Gastrocnemius medialis (tissue), 4 donors: ENCODE data around the gene PCDH9. TPM values are rescaled to one million over a fixed set of nuclear protein-coding genes. Genes with fewer than 3 reads are reported as not detected.

Source experiments
- ATAC-seq, 2 donors: fragments of 150-250 bp; one replicate each; pipeline ENCODE4 v1.9.1; 2016
- DNase-seq, 2 donors: peaks; one replicate each; pipeline ENCODE4 v3.0.0-alpha.2; 2019
- H3K27ac ChIP-seq, 4 donors: fragments of 200-600 bp; sonication (generic); 1 replicate in 1 of 4; 2 replicates in 3 of 4; pipeline ENCODE4 v1.5.1; 2016 to 2018; ENCODE audit warnings: mild to moderate bottlenecking in 2 of 4, moderate library complexity in 1 of 4
- H3K27me3 ChIP-seq, 3 donors: fragments of 200-600 bp; sonication (generic) in 2 of 3; 1 replicate in 1 of 3; 2 replicates in 2 of 3; pipeline versions ENCODE4 v1.5.1 to v1.6.0; 2016 to 2019; ENCODE audit warnings: mild to moderate bottlenecking in 1 of 3, moderate library complexity in 1 of 3
- H3K36me3 ChIP-seq, 2 donors: fragments of 200-600 bp; sonication (generic) in 1 of 2; one replicate each; pipeline ENCODE4 v1.5.1; 2017 to 2018
- H3K4me1 ChIP-seq, 2 donors: fragments of 200-600 bp; sonication (generic) in 1 of 2; one replicate each; pipeline ENCODE4 v1.5.1; 2016 to 2017; ENCODE audit warnings: mild to moderate bottlenecking in 2 of 2
- H3K4me3 ChIP-seq, 4 donors: fragments of 200-600 bp; sonication (generic) in 3 of 4; 1 replicate in 1 of 4; 2 replicates in 3 of 4; pipeline ENCODE4 v1.5.1; 2016 to 2019; ENCODE audit warnings: mild to moderate bottlenecking in 2 of 4
- H3K9me3 ChIP-seq, 3 donors: fragments of 200-600 bp; sonication (generic) in 2 of 3; 1 replicate in 1 of 3; 2 replicates in 2 of 3; pipeline ENCODE4 v1.5.1; 2016 to 2019
- POLR2A ChIP-seq, 2 donors: fragments of 450-650 bp; IDR thresholded peaks; one replicate each; pipeline ENCODE4 v1.6.1; 2017; ENCODE audit warnings: antibody characterized with exemption in 2 of 2, mild to moderate bottlenecking in 2 of 2, moderate library complexity in 2 of 2
- in situ Hi-C, 4 donors: fragments of 200-750 bp; cut with MboI; loops; one replicate each; pipeline versions ENCODE4 v1.15.0 to v1.8.0; 2017; ENCODE audit warnings: low sequenced_read_pairs in 4 of 4
- intact Hi-C: fragments of 100-400 bp; cut with DNase I; formaldehyde crosslinking; loops from one replicate; pipeline ENCODE4 v1.15.1; 2023; ENCODE audit warnings: low total_unique reads
- total RNA-seq, 4 donors: library from RNA; depleted of rRNA; stranded (reverse); fragments of >200 nt; gene quantifications; one replicate each; pipeline versions ENCODE4 v1.1.0 to v1.2.3, GENCODE V29; 2016
- TF ChIP-seq, protein P1 (sequence below), 5 experiments: fragments of 450-650 bp in 3 of 5; fragments of 200-600 bp in 2 of 5; sonication (generic) in 2 of 5; IDR thresholded peaks in 4 of 5; conservative IDR thresholded peaks in 1 of 5; 1 replicate in 4 of 5; 2 replicates in 1 of 5; pipeline ENCODE4 v1.5.1; 2016 to 2019; ENCODE audit warnings: antibody characterized with exemption in 5 of 5, mild to moderate bottlenecking in 3 of 5, moderate library complexity in 3 of 5

PCDH9 gene
- total RNA-seq, 4 donors from 2014 or later, result 1.4 to 2.1 (median 1.9) TPM

DNA sequence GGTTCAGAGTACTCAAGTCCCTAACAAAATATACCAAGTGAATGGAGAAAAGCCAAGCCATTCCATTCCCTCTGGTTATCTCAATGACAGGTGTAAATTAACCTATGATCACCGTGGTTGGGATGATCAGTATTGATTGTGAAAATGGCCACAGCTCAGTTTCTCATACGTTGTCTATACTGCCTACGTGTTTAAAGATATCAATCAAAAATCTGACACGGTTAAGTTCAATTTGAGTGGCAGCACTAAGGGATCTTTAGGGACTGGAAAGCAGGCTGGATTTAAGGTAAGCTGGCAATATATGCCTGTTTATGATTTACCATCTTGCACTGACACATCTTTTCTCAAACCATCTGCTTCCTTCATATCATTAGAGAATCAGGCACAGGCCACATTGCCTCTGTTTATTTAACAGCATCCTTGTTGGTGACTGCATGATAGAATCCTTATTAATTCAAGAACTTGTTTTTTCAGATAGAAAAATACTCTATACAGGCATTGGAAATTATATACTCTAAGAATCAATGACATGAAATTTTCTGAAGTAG is 907.9 kb downstream of the PCDH9 start:
- in situ Hi-C loops (no loop called here), intact Hi-C loops (no loop called here)
- TF ChIP-seq, protein P1, sequence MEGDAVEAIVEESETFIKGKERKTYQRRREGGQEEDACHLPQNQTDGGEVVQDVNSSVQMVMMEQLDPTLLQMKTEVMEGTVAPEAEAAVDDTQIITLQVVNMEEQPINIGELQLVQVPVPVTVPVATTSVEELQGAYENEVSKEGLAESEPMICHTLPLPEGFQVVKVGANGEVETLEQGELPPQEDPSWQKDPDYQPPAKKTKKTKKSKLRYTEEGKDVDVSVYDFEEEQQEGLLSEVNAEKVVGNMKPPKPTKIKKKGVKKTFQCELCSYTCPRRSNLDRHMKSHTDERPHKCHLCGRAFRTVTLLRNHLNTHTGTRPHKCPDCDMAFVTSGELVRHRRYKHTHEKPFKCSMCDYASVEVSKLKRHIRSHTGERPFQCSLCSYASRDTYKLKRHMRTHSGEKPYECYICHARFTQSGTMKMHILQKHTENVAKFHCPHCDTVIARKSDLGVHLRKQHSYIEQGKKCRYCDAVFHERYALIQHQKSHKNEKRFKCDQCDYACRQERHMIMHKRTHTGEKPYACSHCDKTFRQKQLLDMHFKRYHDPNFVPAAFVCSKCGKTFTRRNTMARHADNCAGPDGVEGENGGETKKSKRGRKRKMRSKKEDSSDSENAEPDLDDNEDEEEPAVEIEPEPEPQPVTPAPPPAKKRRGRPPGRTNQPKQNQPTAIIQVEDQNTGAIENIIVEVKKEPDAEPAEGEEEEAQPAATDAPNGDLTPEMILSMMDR (IDR thresholded peaks at IDR 0.05 in 4 of 5, conservative IDR thresholded peaks at IDR 0.05 in 1 of 5), result no peak
- TF ChIP-seq POLR2A (IDR thresholded peaks at IDR 0.05), result no peak
- Histone ChIP-seq H3K4me3 (no peak overlapping the region), H3K27ac (no peak overlapping the region), H3K27me3 (no peaks in the 10 kb centered on the region), H3K9me3 (no peaks in the 10 kb centered on the region), H3K36me3 (no peaks in the 10 kb centered on the region), H3K4me1 (no peaks in the 10 kb centered on the region)
- DNase-seq, result no peak
- no peak for ATAC-seq

DNA sequence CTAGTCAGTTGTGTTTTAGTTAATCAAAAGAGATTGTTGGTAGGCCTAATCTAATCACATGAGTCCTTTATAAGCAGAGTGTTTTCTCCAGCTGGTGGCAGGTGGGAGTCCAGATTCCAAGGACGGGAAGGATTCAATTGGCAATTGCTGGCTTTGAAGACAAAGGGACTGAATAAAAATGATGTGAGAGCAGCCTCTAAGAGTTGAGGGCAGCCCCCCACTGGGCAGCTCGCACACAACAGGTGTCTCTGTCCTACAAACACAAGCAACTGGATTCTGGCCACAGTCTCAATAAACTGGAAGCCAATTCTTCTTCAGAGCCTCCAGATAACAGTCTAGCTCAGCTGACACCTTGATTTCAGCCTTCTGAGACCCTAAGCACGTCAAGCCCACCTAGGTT is 915.2 kb downstream of the PCDH9 start:
- no peak overlapping the region for H3K27ac ChIP-seq
- no peak for ATAC-seq
- intact Hi-C loops (no loop called here), in situ Hi-C loops (no loop called here)
- DNase-seq, result no peak
- no peak for TF ChIP-seq POLR2A (IDR thresholded peaks at IDR 0.05)
- H3K4me1 ChIP-seq, result no peaks in the 10 kb centered on the region
- no peaks in the 10 kb centered on the region for H3K27me3 ChIP-seq
- H3K36me3 ChIP-seq, result no peaks in the 10 kb centered on the region
- H3K9me3 ChIP-seq, result no peaks in the 10 kb centered on the region
- no peak overlapping the region for H3K4me3 ChIP-seq

DNA sequence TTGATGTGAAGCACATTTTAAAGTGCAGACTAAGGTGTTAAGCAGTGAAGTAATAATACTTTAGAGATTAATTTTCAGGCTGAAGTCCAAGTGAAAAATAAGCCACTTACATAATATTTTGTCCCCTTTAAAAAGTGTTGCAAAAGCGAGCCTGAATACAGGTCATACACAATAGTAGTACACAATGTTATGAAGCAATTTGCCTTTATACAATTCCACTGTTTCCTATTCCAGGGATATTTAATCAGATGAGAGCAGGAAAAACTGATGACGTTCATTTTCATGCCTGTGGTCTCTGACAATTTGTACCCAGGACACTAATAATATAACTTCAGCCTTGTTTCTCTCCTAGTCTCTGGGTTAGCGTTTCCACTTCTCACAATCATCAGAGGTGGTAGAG is 916.7 kb downstream of the PCDH9 start:
- H3K4me1 ChIP-seq, result no peaks in the 10 kb centered on the region
- H3K27me3 ChIP-seq, result no peaks in the 10 kb centered on the region
- no peak overlapping the region for H3K27ac ChIP-seq
- H3K9me3 ChIP-seq, result no peaks in the 10 kb centered on the region
- DNase-seq (no peak), ATAC-seq (peak in 1 of 2 donors; percentile 45)
- in situ Hi-C loops, result no loop called here
- H3K4me3 ChIP-seq, result no peak overlapping the region
- H3K36me3 ChIP-seq, result no peaks in the 10 kb centered on the region
- intact Hi-C loops, result no loop called here
- TF ChIP-seq, protein P1 (IDR thresholded peaks at IDR 0.05 in 4 of 5, conservative IDR thresholded peaks at IDR 0.05 in 1 of 5), result no peak
- TF ChIP-seq POLR2A (IDR thresholded peaks at IDR 0.05), result no peak

DNA sequence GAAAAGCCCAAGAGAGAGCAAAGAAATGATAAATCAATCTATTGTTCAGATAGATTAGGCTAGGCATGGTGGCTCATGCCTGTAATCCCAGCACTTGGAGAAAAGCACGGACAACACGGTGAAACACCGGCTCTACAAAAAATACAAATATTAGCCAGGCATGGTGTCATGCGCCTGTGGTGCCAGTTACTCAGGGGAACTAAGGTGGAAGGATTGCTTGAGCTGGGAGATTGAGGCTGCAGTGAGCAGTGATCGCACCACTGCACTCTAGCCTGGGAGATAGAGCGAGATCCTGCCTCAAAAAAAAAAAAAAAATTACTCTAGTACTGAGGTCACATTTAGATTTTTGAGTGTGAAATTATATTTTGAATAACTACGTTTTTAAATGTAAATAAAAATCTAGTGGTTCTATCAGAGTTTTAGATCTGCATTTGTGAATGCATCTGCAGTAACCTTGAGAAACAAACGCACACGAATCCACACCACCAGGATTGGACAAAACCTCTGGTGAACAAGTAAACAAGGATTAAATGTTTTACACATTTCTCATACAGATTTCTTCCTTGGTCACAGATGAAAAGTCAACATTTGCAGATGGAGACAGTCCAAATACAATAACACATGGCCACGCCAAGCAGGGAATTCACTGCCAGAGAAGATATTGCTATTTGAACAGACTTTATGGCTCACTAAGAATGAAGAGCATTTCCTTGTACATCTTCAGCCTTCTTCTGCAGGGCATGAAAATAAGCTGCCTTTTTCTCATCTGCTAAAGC is 917.6 kb downstream of the PCDH9 start:
- ATAC-seq (peak in 1 of 2 donors; percentile 33), DNase-seq (peak in 1 of 2 donors; percentile 14)
- no peaks in the 10 kb centered on the region for H3K36me3 ChIP-seq
- in situ Hi-C loops, result no loop called here
- no peaks in the 10 kb centered on the region for H3K4me1 ChIP-seq
- no peak overlapping the region for H3K4me3 ChIP-seq
- intact Hi-C loops, result no loop called here
- no peak for TF ChIP-seq POLR2A (IDR thresholded peaks at IDR 0.05)
- TF ChIP-seq, protein P1 (IDR thresholded peaks at IDR 0.05 in 4 of 5, conservative IDR thresholded peaks at IDR 0.05 in 1 of 5), result no peak
- H3K9me3 ChIP-seq, result no peaks in the 10 kb centered on the region
- H3K27ac ChIP-seq, result no peak overlapping the region
- H3K27me3 ChIP-seq, result no peaks in the 10 kb centered on the region

DNA sequence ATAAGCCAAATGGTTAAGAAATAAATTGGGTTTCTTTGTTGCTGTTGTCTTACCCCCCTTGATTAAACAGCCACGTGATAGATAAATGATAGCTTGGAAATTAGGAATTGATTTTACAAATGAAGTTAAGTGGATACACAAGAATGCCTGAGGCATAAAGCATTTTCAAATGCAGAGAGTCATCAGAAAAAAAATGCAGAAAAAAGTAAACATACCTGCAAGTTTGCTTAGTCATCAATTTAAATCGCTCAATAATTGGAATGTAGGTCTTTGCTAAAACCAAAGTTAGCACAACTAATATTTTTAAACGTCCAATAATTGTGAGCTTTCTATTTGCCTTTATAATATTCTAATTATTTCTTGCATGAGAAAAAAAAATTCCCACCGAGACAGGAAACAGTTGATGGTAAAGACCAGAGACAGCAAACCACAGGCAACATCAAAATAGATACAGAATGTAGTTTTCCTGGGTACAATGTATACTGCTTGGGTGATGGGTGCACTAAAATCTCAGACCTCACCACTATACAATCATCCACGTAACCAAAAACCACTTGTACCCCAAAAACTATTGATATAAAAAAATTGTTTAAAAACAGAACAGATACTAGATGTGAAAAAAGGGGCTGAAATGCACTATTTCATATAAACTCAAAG is 924.0 kb downstream of the PCDH9 start:
- no peak overlapping the region for H3K27ac ChIP-seq
- H3K27me3 ChIP-seq, result no peaks in the 10 kb centered on the region

More for the DNA sequence above, 924.0 kb downstream of the PCDH9 start:
- no peak for TF ChIP-seq POLR2A (IDR thresholded peaks at IDR 0.05)
- TF ChIP-seq, protein P1 (IDR thresholded peaks at IDR 0.05 in 4 of 5, conservative IDR thresholded peaks at IDR 0.05 in 1 of 5), result no peak
- no peak for ATAC-seq
- in situ Hi-C loops (no loop called here), intact Hi-C loops (no loop called here)
- DNase-seq, result no peak
- Histone ChIP-seq H3K4me3 (no peak overlapping the region), H3K4me1 (no peaks in the 10 kb centered on the region), H3K9me3 (no peaks in the 10 kb centered on the region), H3K36me3 (no peaks in the 10 kb centered on the region)
